Karpas-422 (cell line): ENCODE data around the gene BTBD1. TPM values are rescaled to one million over a fixed set of nuclear protein-coding genes. Genes with fewer than 3 reads are reported as not detected.
"Not testable (repeated sequence)": the region's sequence is repeated elsewhere in the genome, so short reads cannot be mapped to it uniquely, and the experiment has no call there.

Experiments used
- DNase-seq: peaks from one replicate; pipeline ENCODE4 v3.0.0-alpha.2; 2015
- H2AFZ ChIP-seq: fragments of 200-600 bp; sonication (generic); 2 replicates; pipeline ENCODE4 v1.6.1; 2014; ENCODE audit warnings: antibody characterized with exemption, low read length, mixed read lengths
- H3K27ac ChIP-seq: fragments of 200-600 bp; sonication (generic); 2 replicates; pipeline ENCODE4 v1.5.1; 2014; ENCODE audit warnings: mild to moderate bottlenecking, low read length, moderate library complexity
- H3K27me3 ChIP-seq: fragments of 200-600 bp; sonication (generic); 2 replicates; pipeline ENCODE4 v1.6.1; 2014; ENCODE audit warnings: low read length, mixed read lengths
- H3K36me3 ChIP-seq: fragments of 200-600 bp; sonication (generic); 2 replicates; pipeline ENCODE4 v1.6.1; 2014; ENCODE audit warnings: low read length, mixed read lengths; ENCODE audit not compliant: insufficient read depth
- H3K4me1 ChIP-seq: fragments of 200-600 bp; sonication (generic); 2 replicates; pipeline ENCODE4 v1.6.1; 2014; ENCODE audit warnings: mild to moderate bottlenecking, low read length, mixed read lengths
- H3K4me2 ChIP-seq: fragments of 200-600 bp; sonication (generic); 2 replicates; pipeline ENCODE4 v1.6.1; 2014; ENCODE audit warnings: low read length, low read depth, mild to moderate bottlenecking; ENCODE audit not compliant: poor library complexity, severe bottlenecking
- H3K4me3 ChIP-seq: fragments of 200-600 bp; sonication (generic); 2 replicates; pipeline ENCODE4 v1.5.1; 2014; ENCODE audit warnings: mild to moderate bottlenecking, antibody characterized with exemption, low read length, mixed read lengths
- H3K79me2 ChIP-seq: fragments of 200-600 bp; sonication (generic); 2 replicates; pipeline ENCODE4 v1.6.1; 2014; ENCODE audit warnings: mild to moderate bottlenecking, low read length, mixed read lengths
- H3K9ac ChIP-seq: fragments of 200-600 bp; sonication (generic); 2 replicates; pipeline ENCODE4 v1.6.0; 2014; ENCODE audit warnings: low read length
- H3K9me2 ChIP-seq: fragments of 200-600 bp; sonication (generic), shearing (Covaris generic); replicated peaks from 2 replicates; pipeline ENCODE4 v1.6.0; 2014; ENCODE audit warnings: mild to moderate bottlenecking, low read length, moderate library complexity; ENCODE audit not compliant: insufficient read depth
- H3K9me3 ChIP-seq: fragments of 300-700, 200-600 bp; sonication (generic); 2 replicates; pipeline ENCODE4 v1.6.1; 2014; ENCODE audit warnings: low read length, mixed read lengths
- H4K20me1 ChIP-seq: fragments of 200-600 bp; sonication (generic); 2 replicates; pipeline ENCODE4 v1.6.1; 2014; ENCODE audit warnings: mild to moderate bottlenecking, antibody characterized with exemption, low read length, low read depth; ENCODE audit not compliant: insufficient read depth
- total RNA-seq: library from RNA; depleted of rRNA; stranded (reverse); fragments of >200 nt; shearing (Covaris generic); gene quantifications from 2 replicates; pipeline ENCODE4 v1.2.3, GENCODE V29; 2014; ENCODE audit warnings: low replicate concordance

BTBD1 gene
- total RNA-seq, 1 experiment from 2014 or later: 140 TPM

- Histone ChIP-seq H4K20me1 (peaks cover 21% of the 10 kb centered on the region), H3K4me1 (peaks cover 23% of the 10 kb centered on the region), H3K36me3 (peaks cover 16% of the 10 kb centered on the region; the same call in 1 of the 2 replicates), H3K9me3 (peaks cover 16% of the 10 kb centered on the region), H3K79me2 (peaks cover 31% of the 10 kb centered on the region)
- not testable (repeated sequence) for H3K4me3 ChIP-seq, H3K27me3 ChIP-seq, H3K9ac ChIP-seq, H2AFZ ChIP-seq, H3K9me2 ChIP-seq, H3K27ac ChIP-seq, H3K4me2 ChIP-seq
- peak; percentile 91 for DNase-seq
These were observed 2.2 kb upstream of the BTBD1 start for GRCh38 chr15:83069211-83069642.

- Histone ChIP-seq H2AFZ (peak overlapping the region; percentile 76; the same call in 1 of the 2 replicates), H3K9ac (no peak overlapping the region), H3K4me1 (peaks cover 35% of the 10 kb centered on the region), H3K9me2 (no peaks in the 10 kb centered on the region), H3K79me2 (peaks cover 43% of the 10 kb centered on the region), H3K27ac (peak overlapping the region; percentile 50; the same call in 1 of the 2 replicates), H4K20me1 (peaks cover 32% of the 10 kb centered on the region), H3K9me3 (peaks cover 11% of the 10 kb centered on the region), H3K4me3 (0 out of 2 replicates have a peak overlapping the region, but pooled peaks have one; percentile 98), H3K4me2 (peak overlapping the region; percentile 84), H3K27me3 (no peaks in the 10 kb centered on the region), H3K36me3 (peaks cover 25% of the 10 kb centered on the region)
- DNase-seq: no peak
These were observed 1.0 kb upstream of the BTBD1 start for GRCh38 chr15:83068054-83068453.

- H3K36me3 ChIP-seq: peaks cover 29% of the 10 kb centered on the region
- H3K9ac ChIP-seq: peak overlapping the region; percentile 74
- peaks cover 47% of the 10 kb centered on the region for H3K79me2 ChIP-seq
These were observed 548 bp upstream of the BTBD1 start for GRCh38 chr15:83067638-83067962.

GRCh38 chr15:83066034-83066733, 868 bp downstream of the BTBD1 start:
- peaks cover 50% of the 10 kb centered on the region for H4K20me1 ChIP-seq
- peaks cover 11% of the 10 kb centered on the region for H3K9me3 ChIP-seq
- H3K27ac ChIP-seq: peak overlapping the region; percentile 70
- no peak overlapping the region for H2AFZ ChIP-seq
- peak overlapping the region; percentile 97 for H3K9ac ChIP-seq
- no peaks in the 10 kb centered on the region for H3K9me2 ChIP-seq
- H3K4me2 ChIP-seq: peak overlapping the region; percentile 84
- H3K79me2 ChIP-seq: peaks cover 62% of the 10 kb centered on the region
- no peaks in the 10 kb centered on the region for H3K27me3 ChIP-seq
- H3K4me3 ChIP-seq: peak overlapping the region; percentile 98
- H3K4me1 ChIP-seq: peaks cover 44% of the 10 kb centered on the region
- peak; percentile 56 for DNase-seq
- peaks cover 40% of the 10 kb centered on the region for H3K36me3 ChIP-seq

More at GRCh38 chr15:83067638-83067962, 548 bp upstream of the BTBD1 start:
- H3K9me2 ChIP-seq: no peaks in the 10 kb centered on the region
- H3K27me3 ChIP-seq: no peaks in the 10 kb centered on the region
- peak overlapping the region; percentile 84 for H3K4me2 ChIP-seq
- H3K4me1 ChIP-seq: peaks cover 39% of the 10 kb centered on the region
- H3K9me3 ChIP-seq: peaks cover 11% of the 10 kb centered on the region
- DNase-seq: no peak
- peak overlapping the region; percentile 98 for H3K4me3 ChIP-seq
- peaks cover 37% of the 10 kb centered on the region for H4K20me1 ChIP-seq
- peak overlapping the region; percentile 79 for H2AFZ ChIP-seq
- H3K27ac ChIP-seq: peak overlapping the region; percentile 50

GRCh38 chr15:83065431-83065830, 1.6 kb downstream of the BTBD1 start:
- H3K9me3 ChIP-seq: peaks cover 8% of the 10 kb centered on the region
- H3K4me3 ChIP-seq: peak overlapping the region; percentile 98
- peaks cover 69% of the 10 kb centered on the region for H3K79me2 ChIP-seq
- H3K36me3 ChIP-seq: peaks cover 43% of the 10 kb centered on the region
- no peaks in the 10 kb centered on the region for H3K9me2 ChIP-seq
- peaks cover 54% of the 10 kb centered on the region for H4K20me1 ChIP-seq
- peak overlapping the region; percentile 84 for H3K4me2 ChIP-seq
- H3K9ac ChIP-seq: peak overlapping the region; percentile 97
- H3K4me1 ChIP-seq: peaks cover 44% of the 10 kb centered on the region
- DNase-seq: peak; percentile 46
- H2AFZ ChIP-seq: no peak overlapping the region
- H3K27ac ChIP-seq: peak overlapping the region; percentile 70; the same call in 1 of the 2 replicates
- no peaks in the 10 kb centered on the region for H3K27me3 ChIP-seq

- DNase-seq: no peak
- Histone ChIP-seq H3K4me1 (peaks cover 44% of the 10 kb centered on the region), H3K4me2 (peak overlapping the region; percentile 84), H4K20me1 (peaks cover 55% of the 10 kb centered on the region), H3K27ac (no peak overlapping the region; the same call in 1 of the 2 replicates), H3K4me3 (peak overlapping the region; percentile 98), H3K9me3 (peaks cover 4% of the 10 kb centered on the region), H2AFZ (no peak overlapping the region), H3K79me2 (peaks cover 75% of the 10 kb centered on the region), H3K36me3 (peaks cover 43% of the 10 kb centered on the region), H3K27me3 (no peaks in the 10 kb centered on the region), H3K9me2 (no peaks in the 10 kb centered on the region), H3K9ac (peak overlapping the region; percentile 97)
These were observed 2.2 kb downstream of the BTBD1 start for GRCh38 chr15:83064859-83065258.

GRCh38 chr15:83063551-83063950, 3.5 kb downstream of the BTBD1 start:
- Histone ChIP-seq H2AFZ (no peak overlapping the region), H3K4me2 (peak overlapping the region; percentile 84), H3K4me1 (peaks cover 44% of the 10 kb centered on the region), H3K9me2 (no peaks in the 10 kb centered on the region), H3K27ac (no peak overlapping the region), H3K27me3 (no peaks in the 10 kb centered on the region), H4K20me1 (peaks cover 67% of the 10 kb centered on the region), H3K4me3 (peak overlapping the region; percentile 98; the same call in 1 of the 2 replicates), H3K9ac (no peak overlapping the region), H3K9me3 (no peaks in the 10 kb centered on the region), H3K79me2 (peaks cover 88% of the 10 kb centered on the region), H3K36me3 (peaks cover 43% of the 10 kb centered on the region)
- DNase-seq: no peak

- H3K9ac ChIP-seq: no peak overlapping the region
- H3K4me2 ChIP-seq: peak overlapping the region; percentile 84
- DNase-seq: no peak
- H3K4me3 ChIP-seq: no peak overlapping the region
- H3K4me1 ChIP-seq: peaks cover 42% of the 10 kb centered on the region
- H3K9me3 ChIP-seq: no peaks in the 10 kb centered on the region
- H4K20me1 ChIP-seq: peaks cover 70% of the 10 kb centered on the region
- no peaks in the 10 kb centered on the region for H3K27me3 ChIP-seq
- H3K9me2 ChIP-seq: no peaks in the 10 kb centered on the region
- peaks cover 96% of the 10 kb centered on the region for H3K79me2 ChIP-seq
- no peak overlapping the region for H3K27ac ChIP-seq
- H2AFZ ChIP-seq: no peak overlapping the region
- peaks cover 43% of the 10 kb centered on the region for H3K36me3 ChIP-seq
These were observed 4.3 kb downstream of the BTBD1 start for GRCh38 chr15:83062768-83063180.
